ENCODE data around the gene NEURL1.

DNA sequence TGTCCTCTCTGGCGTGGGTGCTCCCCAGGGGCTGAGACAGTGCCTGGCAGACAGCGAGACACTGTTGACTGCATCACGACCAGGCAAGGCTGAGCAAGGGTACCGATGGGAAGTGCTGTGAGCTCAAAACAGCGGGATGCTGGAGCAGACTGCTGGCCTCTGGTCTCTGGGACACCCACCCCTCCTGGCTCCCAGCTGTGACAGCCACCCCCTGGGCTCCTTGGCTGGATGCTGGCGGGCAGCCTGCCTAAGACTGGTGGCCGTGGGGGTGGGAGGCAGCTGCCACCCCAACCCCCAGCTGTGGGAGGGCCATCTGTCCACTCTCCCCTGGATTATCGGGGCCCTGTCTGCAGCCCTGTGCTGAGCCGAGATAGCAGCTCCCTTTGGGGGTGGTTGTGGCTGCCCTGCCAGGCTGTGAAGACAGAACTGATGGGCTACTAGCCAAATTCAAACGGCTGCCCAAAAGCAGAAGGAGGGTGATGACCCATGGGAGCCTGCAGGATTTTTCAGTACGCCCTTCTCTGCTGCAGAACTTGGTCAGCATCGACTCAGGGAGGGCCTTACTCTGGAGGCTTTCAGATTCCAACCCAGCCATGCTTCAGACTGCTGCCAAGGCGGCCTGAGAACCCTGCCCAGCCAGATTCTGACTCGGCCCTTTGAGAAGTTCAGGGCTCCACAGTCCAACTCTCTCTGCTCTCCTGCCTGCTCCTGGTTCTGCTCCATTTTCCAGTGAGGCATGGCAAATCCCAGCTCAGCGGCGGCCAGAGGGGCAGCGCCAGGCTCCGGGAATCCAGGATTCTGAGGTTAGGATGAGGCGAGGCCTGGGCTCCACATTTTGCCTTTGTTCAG is 125.3 kb downstream of the NEURL1 start:
- TF ChIP-seq CTCF (IDR thresholded peaks at IDR 0.05) (no peak), POLR2A (IDR thresholded peaks at IDR 0.05) (no peak)

All from stomach (tissue), 4 donors.